Thyroid gland (tissue), 4 donors: Measurements from ENCODE around the gene RNASEH2A.

Experiments used
- POLR2A ChIP-seq, 2 donors: fragments of 450-650 bp; IDR thresholded peaks; one replicate each; pipeline ENCODE4 v1.6.1; 2017; ENCODE audit warnings: antibody characterized with exemption in 2 of 2, mild to moderate bottlenecking in 2 of 2, moderate library complexity in 1 of 2
- TF ChIP-seq, protein P1 (sequence below), 6 experiments: fragments of 200-600 bp in 3 of 6; fragments of 450-650 bp in 3 of 6; sonication (generic) in 3 of 6; IDR thresholded peaks; one replicate each; pipeline ENCODE4 v1.5.1; 2016 to 2019; ENCODE audit warnings: antibody characterized with exemption in 6 of 6, mild to moderate bottlenecking in 2 of 6, inconsistent platforms in 1 of 6, moderate library complexity in 1 of 6

- TF ChIP-seq, protein P1, sequence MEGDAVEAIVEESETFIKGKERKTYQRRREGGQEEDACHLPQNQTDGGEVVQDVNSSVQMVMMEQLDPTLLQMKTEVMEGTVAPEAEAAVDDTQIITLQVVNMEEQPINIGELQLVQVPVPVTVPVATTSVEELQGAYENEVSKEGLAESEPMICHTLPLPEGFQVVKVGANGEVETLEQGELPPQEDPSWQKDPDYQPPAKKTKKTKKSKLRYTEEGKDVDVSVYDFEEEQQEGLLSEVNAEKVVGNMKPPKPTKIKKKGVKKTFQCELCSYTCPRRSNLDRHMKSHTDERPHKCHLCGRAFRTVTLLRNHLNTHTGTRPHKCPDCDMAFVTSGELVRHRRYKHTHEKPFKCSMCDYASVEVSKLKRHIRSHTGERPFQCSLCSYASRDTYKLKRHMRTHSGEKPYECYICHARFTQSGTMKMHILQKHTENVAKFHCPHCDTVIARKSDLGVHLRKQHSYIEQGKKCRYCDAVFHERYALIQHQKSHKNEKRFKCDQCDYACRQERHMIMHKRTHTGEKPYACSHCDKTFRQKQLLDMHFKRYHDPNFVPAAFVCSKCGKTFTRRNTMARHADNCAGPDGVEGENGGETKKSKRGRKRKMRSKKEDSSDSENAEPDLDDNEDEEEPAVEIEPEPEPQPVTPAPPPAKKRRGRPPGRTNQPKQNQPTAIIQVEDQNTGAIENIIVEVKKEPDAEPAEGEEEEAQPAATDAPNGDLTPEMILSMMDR (IDR thresholded peaks at IDR 0.05), result no peak
- no peak for TF ChIP-seq POLR2A (IDR thresholded peaks at IDR 0.05)
Measured at GRCh38 chr19:12836529-12836863, 30.1 kb downstream of the RNASEH2A start.
